HG02943 (cell line): Measurements from ENCODE around the gene RBM22.

Source experiments
- ATAC-seq: cut with Tn5 transposase; IDR thresholded peaks from one replicate; pipeline ENCODE4 v1.9.1; 2021; ENCODE audit warnings: mild to moderate bottlenecking, low read depth, moderate library complexity; ENCODE audit not compliant: unreplicated experiment

Gene RBM22

DNA sequence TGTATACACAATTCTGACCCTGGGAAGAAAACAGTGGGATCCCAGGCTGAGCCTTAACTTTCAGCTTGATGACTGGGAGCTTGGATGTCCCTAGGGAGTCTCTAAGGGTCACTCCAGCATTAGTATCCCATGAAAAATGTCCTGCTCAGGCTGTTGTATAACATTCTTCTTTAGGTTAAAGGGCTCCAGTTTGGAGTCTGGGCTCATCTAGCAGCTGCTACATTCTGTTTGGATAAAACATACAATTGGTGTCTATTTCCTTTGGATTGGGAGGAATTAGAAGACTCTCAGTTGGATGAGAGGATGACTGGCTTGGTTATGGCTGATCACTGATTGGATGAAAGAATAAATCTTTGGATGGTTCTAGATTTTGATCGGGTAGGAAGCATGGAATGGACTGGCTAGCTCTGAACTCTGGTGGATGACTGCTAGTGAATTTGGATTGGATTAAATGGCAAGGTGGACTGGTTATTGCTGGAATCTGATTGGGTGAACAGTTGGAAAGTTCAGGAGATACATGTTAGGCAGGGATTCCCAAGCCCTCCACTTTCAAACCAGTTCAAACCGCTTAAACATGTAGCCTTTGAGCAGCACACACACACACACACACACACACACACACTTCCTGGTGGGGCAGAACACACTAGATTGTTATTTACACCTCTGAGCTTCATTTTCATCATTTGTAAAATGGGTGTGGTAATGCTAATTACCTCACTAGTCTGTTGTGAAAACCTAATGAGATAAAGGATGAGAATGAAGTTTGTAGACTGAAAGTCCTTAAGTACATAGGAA is 46.9 kb downstream of the RBM22 start:
- ATAC-seq: no peak

DNA sequence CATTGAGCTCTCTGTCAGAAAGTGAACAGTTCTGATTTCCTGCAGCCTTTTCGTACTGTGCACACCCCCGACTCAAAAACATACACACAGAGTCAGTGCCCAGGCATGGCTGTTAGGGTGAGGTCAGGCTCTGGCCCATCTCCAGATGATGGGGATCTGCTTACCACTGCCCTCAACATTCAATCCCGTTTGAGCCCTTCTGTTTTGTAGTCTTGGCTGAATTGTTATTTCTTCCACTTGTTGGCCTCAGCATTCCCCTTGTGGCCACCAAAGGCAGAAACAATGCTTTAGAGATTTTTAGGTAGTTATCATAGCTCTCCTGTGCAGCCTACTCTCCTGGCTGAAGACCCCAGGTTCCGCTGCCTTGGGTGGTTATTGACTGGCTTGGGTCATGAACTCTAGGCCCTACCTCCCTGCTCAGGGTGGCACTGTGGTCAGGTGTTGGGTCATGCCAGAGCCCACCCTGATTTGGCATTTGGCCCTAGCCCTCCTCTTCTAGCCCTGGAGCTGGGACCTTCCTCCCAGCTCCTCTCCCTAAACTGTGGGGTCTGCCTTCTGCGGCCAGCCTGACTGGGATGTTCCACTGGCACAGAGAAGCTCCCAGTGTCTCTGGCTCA is 47.6 kb downstream of the RBM22 start:
- ATAC-seq: no peak

DNA sequence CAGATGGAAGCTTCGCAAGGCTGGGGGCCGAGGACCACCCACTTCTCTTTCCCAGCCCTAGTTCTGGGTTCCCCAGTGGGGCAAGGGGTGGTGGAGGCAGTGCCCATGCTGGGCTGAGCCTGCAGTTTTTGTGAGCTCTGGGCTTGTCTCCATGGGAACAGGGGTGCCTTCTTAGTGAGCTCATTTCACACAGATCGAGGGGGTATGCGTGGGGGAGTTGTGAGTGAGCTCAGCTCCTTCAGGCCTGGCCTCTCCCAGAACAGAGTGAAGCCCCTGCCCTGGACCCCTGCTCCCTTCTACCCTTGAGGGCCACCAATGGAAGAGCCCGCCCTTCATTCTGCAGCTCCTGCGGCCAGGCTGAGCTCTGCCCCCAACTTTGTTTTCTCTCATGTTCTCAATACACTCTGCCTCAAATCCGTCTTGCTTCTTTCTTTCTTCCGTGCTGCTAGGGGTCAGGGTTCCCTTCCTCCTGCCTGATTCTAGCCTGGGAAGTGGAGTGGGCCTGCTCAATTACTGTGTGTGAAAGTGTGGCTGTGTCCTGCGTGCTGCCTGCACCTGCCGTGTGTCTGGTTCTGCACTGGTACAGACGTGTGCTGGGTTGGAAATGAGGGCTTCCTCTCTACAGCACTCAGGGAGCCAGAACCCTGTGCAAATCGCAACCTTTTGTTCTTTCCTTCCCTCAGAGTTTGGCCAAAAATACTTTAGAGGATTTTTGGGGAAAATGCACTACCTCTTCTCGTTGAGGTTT is 48.8 kb downstream of the RBM22 start:
- ATAC-seq: no peak

DNA sequence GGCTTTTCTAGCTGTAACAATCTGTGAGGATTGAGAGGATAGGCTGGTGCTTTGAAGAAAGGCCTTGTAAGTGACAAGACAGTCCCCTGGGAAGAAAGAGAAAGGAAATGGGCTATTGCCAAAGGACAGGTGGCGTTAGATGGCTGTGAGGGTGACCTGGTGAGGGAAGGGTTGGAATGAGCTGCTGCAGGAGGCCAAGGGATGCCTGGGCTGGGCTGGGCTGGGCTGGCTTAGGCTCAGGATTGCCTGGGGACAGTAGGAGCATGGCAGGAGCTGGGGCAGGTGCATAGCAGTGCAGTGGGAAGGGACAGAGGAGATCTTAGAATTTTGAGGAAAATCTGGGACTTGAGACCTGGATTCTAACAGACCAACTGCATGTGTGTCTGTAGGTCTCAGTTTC is 49.5 kb downstream of the RBM22 start:
- ATAC-seq: no peak

- no peak for ATAC-seq
These were observed 50.5 kb downstream of the RBM22 start for GRCh38 chr5:150650021-150651006.

DNA sequence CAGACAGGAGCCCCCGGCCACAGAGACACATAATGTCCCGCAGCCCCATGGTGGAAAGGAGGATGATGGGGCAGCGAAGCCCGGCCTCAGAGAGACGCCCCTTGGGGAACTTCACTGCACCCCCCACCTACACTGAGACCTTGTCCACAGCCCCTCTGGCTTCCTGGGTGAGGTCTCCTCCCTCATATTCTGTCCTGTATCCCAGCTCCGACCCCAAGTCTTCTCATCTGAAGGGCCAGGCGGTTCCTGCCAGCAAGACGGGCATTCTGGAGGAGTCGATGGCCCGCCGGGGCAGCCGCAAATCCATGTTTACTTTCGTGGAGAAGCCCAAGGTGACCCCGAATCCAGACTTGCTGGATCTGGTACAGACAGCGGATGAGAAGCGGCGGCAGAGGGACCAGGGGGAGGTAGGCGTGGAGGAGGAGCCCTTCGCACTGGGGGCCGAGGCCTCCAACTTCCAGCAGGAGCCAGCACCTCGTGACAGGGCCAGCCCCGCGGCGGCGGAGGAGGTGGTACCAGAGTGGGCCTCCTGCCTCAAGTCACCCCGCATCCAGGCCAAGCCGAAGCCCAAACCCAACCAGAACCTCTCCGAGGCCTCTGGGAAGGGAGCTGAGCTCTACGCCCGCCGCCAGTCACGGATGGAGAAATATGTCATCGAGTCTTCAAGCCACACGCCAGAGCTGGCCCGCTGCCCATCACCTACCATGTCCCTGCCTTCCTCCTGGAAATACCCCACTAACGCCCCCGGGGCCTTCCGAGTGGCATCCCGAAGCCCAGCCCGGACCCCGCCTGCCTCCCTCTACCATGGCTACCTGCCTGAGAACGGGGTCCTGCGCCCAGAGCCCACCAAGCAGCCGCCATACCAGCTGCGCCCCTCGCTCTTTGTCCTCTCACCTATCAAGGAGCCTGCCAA is 51.5 kb downstream of the RBM22 start:
- ATAC-seq: no peak

DNA sequence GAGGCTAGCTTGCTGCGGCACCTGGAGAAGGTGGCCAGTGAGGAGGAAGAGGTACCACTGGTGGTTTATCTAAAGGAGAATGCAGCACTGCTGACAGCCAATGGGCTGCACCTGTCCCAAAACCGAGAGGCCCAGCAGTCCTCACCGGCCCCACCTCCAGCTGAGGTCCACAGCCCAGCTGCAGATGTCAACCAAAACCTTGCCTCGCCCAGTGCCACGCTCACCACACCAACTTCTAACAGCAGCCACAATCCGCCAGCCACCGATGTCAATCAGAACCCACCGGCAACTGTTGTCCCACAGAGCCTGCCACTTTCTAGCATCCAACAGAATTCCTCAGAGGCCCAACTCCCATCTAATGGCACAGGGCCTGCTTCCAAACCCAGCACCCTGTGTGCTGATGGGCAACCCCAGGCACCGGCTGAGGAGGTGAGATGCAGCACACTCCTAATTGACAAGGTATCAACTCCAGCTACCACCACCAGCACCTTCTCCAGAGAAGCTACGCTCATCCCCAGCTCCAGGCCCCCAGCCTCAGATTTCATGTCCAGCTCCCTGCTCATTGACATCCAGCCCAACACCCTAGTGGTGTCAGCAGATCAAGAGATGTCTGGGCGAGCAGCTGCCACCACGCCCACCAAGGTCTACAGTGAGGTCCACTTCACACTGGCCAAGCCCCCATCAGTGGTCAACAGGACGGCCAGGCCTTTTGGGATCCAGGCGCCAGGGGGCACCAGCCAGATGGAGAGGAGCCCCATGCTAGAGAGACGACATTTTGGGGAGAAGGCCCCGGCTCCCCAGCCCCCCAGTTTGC is 52.4 kb downstream of the RBM22 start:
- ATAC-seq: no peak

GRCh38 chr5:150647275-150648251 is 53.3 kb downstream of the RBM22 start:
- ATAC-seq: no peak

DNA sequence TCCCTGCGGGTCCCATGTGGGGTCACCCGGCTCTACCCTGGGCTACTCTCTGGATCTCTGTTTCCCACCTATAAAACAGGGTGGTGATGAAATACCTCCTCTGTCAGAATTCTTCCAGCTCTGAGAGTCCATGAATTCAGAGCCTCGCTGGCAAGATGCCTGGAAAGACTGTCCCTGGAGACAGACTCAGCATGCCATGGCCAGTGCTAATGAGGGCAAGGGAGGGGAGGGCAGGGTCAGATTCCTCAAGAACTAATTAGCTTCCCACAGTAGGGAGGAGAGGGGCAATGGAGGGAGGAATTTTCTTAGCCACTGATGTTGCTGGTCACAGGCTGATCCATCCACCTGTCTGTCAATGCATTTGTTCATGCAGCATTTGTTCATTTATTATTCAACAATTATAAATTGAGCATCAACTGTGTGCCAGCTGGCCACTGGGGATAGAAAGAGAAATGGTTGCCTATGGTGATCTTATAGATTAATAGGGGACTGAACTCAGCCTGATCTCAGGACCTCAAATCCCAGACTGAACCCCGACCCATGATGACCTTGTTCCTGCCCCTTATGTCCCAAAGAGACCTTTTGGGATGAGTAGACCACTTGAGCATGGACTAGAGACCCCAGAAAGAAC is 55.7 kb downstream of the RBM22 start:
- no peak for ATAC-seq

- no peak for ATAC-seq
These were observed 56.3 kb downstream of the RBM22 start for GRCh38 chr5:150644514-150644913.

DNA sequence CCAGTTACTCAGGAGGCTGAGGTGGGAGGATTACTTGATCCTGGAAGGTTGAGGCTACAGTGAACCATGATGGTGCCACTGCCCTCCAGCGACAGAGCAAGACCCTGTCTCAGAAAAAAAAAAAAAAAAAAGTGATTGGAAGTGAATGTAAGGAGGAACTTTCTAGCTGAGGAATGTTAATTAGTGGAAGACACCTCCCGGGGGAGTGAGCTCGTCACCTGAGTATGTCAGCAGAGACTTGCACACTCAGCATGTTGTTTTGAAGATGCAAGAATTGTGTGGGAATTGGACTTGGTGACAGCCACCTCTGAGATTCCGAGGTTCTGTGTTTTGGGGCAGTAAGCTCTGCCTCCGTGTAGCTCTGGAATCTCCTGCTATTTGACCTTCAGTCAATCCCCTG is 56.8 kb downstream of the RBM22 start:
- ATAC-seq: no peak

- ATAC-seq: no peak
These were observed 57.7 kb downstream of the RBM22 start for GRCh38 chr5:150642991-150643710.

DNA sequence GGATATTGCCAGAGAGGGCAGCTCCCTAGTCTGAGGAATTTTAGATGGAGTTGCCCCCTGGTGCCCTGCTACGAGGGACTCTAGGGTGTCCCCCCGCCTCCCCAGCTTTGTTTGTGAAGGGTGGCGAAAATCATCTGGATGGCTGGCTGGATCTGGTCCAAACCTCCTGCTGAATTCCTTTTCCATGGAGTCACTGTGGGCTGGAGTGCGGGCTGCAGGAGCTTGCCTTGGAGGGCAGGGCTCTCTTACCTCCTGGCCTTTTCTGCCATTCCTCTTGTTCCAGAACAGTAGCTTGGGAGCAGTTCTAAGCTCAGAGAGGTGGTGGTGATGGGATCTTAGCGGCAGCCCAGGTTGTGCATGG is 58.3 kb downstream of the RBM22 start:
- no peak for ATAC-seq

DNA sequence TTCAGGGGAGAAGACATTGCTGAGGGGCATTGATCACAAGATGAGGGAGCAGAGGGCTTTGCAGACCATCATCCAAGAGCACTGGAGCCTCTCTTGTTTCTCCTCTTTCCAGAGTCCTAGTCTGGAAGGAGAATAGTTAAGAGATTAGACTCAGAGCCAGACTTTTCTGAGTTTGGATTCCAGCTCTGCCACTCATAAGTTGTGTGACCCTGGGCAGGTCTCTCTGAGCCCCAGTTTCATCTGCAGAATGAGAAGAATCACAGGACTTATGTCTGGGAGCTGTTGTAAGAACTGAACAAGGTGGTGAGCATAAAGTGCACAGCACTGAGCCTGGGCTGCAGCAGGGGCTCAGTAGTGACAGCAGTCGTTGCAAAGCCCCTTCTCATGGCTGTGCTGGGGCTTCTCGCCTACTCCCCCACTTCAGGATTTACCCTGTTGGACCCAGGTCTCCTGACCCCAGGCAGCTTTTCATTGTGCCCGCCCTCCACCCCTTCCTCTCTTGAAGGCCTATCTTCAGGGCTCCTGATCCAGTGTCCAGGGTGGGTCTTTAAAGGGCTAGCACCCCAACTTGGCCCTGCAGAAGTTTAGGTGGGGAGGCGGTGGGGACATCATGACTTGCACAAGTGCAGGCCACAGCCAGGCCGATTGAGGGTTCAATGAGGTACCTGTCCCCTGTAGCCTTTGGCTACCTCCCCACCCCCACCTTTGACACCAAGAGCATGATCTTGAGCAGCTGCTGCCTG is 58.9 kb downstream of the RBM22 start:
- ATAC-seq: no peak

- no peak for ATAC-seq
These were observed 59.8 kb downstream of the RBM22 start for GRCh38 chr5:150641006-150641570.
